GM23248 (cell line): ENCODE results near the gene RPS15. TPM values are rescaled to one million over a fixed set of nuclear protein-coding genes. Genes with fewer than 3 reads are reported as not detected.
A peak's percentile ranks its signal among the peaks of the same experiment; 100 is the strongest.
"Not testable (repeated sequence)": the region's sequence is repeated elsewhere in the genome, so short reads cannot be mapped to it uniquely, and the experiment has no call there.

ENCODE experiments used
- DNase-seq: peaks from one replicate; pipeline ENCODE4 v3.0.0-alpha.2; 2015
- H2AFZ ChIP-seq: fragments of 200-600 bp; sonication (generic); 2 replicates; pipeline ENCODE4 v1.6.1; 2016; ENCODE audit warnings: antibody characterized with exemption
- H3F3A ChIP-seq: fragments of 200-600 bp; sonication (generic); 2 replicates; pipeline ENCODE4 v1.6.1; 2016; ENCODE audit warnings: mild to moderate bottlenecking, antibody characterized with exemption, mixed run types; ENCODE audit not compliant: insufficient read depth
- H3K27ac ChIP-seq: fragments of 200-600 bp; sonication (generic); 2 replicates; pipeline ENCODE4 v1.5.1; 2016; ENCODE audit warnings: mild to moderate bottlenecking
- H3K27me3 ChIP-seq: fragments of 200-600 bp; sonication (generic); replicated peaks from 2 replicates; pipeline ENCODE4 v1.6.1; 2016; ENCODE audit warnings: mild to moderate bottlenecking; ENCODE audit not compliant: insufficient read depth
- H3K36me3 ChIP-seq: fragments of 200-600 bp; sonication (generic); 2 replicates; pipeline ENCODE4 v1.6.1; 2016; ENCODE audit warnings: low read depth, mild to moderate bottlenecking
- H3K4me1 ChIP-seq: fragments of 200-600 bp; sonication (generic); 2 replicates; pipeline ENCODE4 v1.6.1; 2016; ENCODE audit warnings: mild to moderate bottlenecking; ENCODE audit not compliant: insufficient read depth
- H3K4me2 ChIP-seq: fragments of 200-600 bp; sonication (generic); one replicate; pipeline ENCODE4 v1.6.1; 2016; ENCODE audit warnings: mild to moderate bottlenecking; ENCODE audit not compliant: unreplicated experiment
- H3K4me3 ChIP-seq: fragments of 200-600 bp; sonication (generic); 2 replicates; pipeline ENCODE4 v1.5.1; 2016; ENCODE audit warnings: mild to moderate bottlenecking
- H3K79me2 ChIP-seq: fragments of 200-600 bp; sonication (generic); 2 replicates; pipeline ENCODE4 v1.6.1; 2016; ENCODE audit warnings: mild to moderate bottlenecking; ENCODE audit not compliant: insufficient read depth
- H3K9ac ChIP-seq: fragments of 200-600 bp; sonication (generic); 2 replicates; pipeline ENCODE4 v1.6.1; 2016; ENCODE audit warnings: mild to moderate bottlenecking
- H3K9me2 ChIP-seq: fragments of 200-600 bp; sonication (generic); 2 replicates; pipeline ENCODE4 v1.6.1; 2016; ENCODE audit warnings: mixed run types, mild to moderate bottlenecking, moderate library complexity; ENCODE audit not compliant: insufficient read depth
- H3K9me3 ChIP-seq: fragments of 200-600 bp; sonication (generic); one replicate; pipeline ENCODE4 v1.6.1; 2017; ENCODE audit warnings: low read depth
- H4K20me1 ChIP-seq: fragments of 200-600 bp; sonication (generic); 2 replicates; pipeline ENCODE4 v1.6.0; 2016; ENCODE audit not compliant: insufficient read depth
- EZH2 ChIP-seq: fragments of 200-600 bp; sonication (generic); IDR thresholded peaks from 2 replicates; pipeline ENCODE4 v1.6.1; 2018; ENCODE audit warnings: antibody characterized with exemption, mild to moderate bottlenecking; ENCODE audit not compliant: insufficient read depth, poor library complexity, severe bottlenecking
- EZH2phosphoT487 ChIP-seq: fragments of 200-600 bp; sonication (generic); IDR thresholded peaks from 2 replicates; pipeline ENCODE4 v1.6.1; 2018; ENCODE audit warnings: antibody characterized with exemption, moderate library complexity, mild to moderate bottlenecking, low read depth; ENCODE audit not compliant: insufficient read depth
- WGBS, 2 experiments: methylation state at CpG; one replicate each; pipeline ENCODE4 v1.1.6; 2015 to 2017; ENCODE audit warnings: low lambda C conversion rate in 2 of 2, low coverage in 1 of 2; ENCODE audit errors: missing lambda C conversion rate in 2 of 2; 5-methylcytosine and 5-hydroxymethylcytosine counted together
- in situ Hi-C: fragments of 300-500 bp; cut with MboI; formaldehyde crosslinking; loops from 2 replicates; pipeline ENCODE4 v1.15.0; 2020
- polyA plus RNA-seq: library from polyadenylated mRNA; unstranded; fragments of >200 nt; fragmentation: Nextera tagmentation; extraction: Ambion mirVana; gene quantifications from 2 replicates; pipeline ENCODE4 v1.2.1, GENCODE V29; 2016
- total RNA-seq: library from RNA; depleted of rRNA; stranded (reverse); fragments of >200 nt; shearing (Covaris generic); gene quantifications from 2 replicates; pipeline ENCODE4 v1.2.3, GENCODE V29; 2014

The RPS15 gene
- total and polyA plus RNA-seq, 2 experiments from 2014 or later, result 921 to 1,289 TPM

GRCh38 chr19:1474011-1474764 lies 36.0 kb downstream of the RPS15 start:
- no peaks in the 10 kb centered on the region; the same call in 1 of the 2 replicates for H3K27me3 ChIP-seq
- H3K9me2 ChIP-seq, result no peaks in the 10 kb centered on the region
- peak; percentile 69 for DNase-seq
- no peaks in the 10 kb centered on the region for H3K9me3 ChIP-seq
- no peaks in the 10 kb centered on the region for H3K4me1 ChIP-seq
- no peak overlapping the region for H3K4me3 ChIP-seq
- no peaks in the 10 kb centered on the region for H3K36me3 ChIP-seq
- no peak overlapping the region for H3K4me2 ChIP-seq
- peaks cover 28% of the 10 kb centered on the region for H3K79me2 ChIP-seq
- in situ Hi-C loops, result no loop called here
- H4K20me1 ChIP-seq, result no peaks in the 10 kb centered on the region
- H3K9ac ChIP-seq, result no peak overlapping the region
- H3K27ac ChIP-seq, result no peak overlapping the region
- no peak for TF ChIP-seq EZH2phosphoT487
- TF ChIP-seq EZH2, result no peak
- 59 to 67% methylated on average over 30 to 31 of the region's 31 CpGs for WGBS, 2 experiments
- H2AFZ ChIP-seq, result no peak overlapping the region
- no peaks in the 10 kb centered on the region for H3F3A ChIP-seq

- H3K9me2 ChIP-seq, result no peaks in the 10 kb centered on the region
- H3K79me2 ChIP-seq, result peaks cover 28% of the 10 kb centered on the region
- 87 to 88% methylated on average over 24 of the region's 26 CpGs for WGBS, 2 experiments
- no peak overlapping the region for H3K4me3 ChIP-seq
- H2AFZ ChIP-seq, result no peak overlapping the region
- no peak for DNase-seq
- no peak overlapping the region for H3K4me2 ChIP-seq
- no peak overlapping the region for H3K27ac ChIP-seq
- no peak for TF ChIP-seq EZH2
- TF ChIP-seq EZH2phosphoT487, result no peak
- no peaks in the 10 kb centered on the region for H4K20me1 ChIP-seq
- no peaks in the 10 kb centered on the region for H3F3A ChIP-seq
- no peaks in the 10 kb centered on the region for H3K4me1 ChIP-seq
- in situ Hi-C loops, result no loop called here
- no peak overlapping the region for H3K9ac ChIP-seq
- H3K36me3 ChIP-seq, result no peaks in the 10 kb centered on the region
- no peaks in the 10 kb centered on the region; the same call in 1 of the 2 replicates for H3K27me3 ChIP-seq
- no peaks in the 10 kb centered on the region for H3K9me3 ChIP-seq
These were observed 36.7 kb downstream of the RPS15 start for GRCh38 chr19:1474765-1475351.

GRCh38 chr19:1475751-1476437 lies 37.7 kb downstream of the RPS15 start:
- Histone ChIP-seq H3K27ac (no peak overlapping the region), H3K27me3 (no peaks in the 10 kb centered on the region; the same call in 1 of the 2 replicates), H3K9ac (no peak overlapping the region), H3K79me2 (peaks cover 28% of the 10 kb centered on the region), H3K4me3 (no peak overlapping the region), H3K4me2 (no peak overlapping the region), H3K9me2 (no peaks in the 10 kb centered on the region), H4K20me1 (no peaks in the 10 kb centered on the region), H2AFZ (no peak overlapping the region), H3K36me3 (no peaks in the 10 kb centered on the region), H3F3A (no peaks in the 10 kb centered on the region), H3K4me1 (no peaks in the 10 kb centered on the region), H3K9me3 (no peaks in the 10 kb centered on the region)
- TF ChIP-seq EZH2 (no peak), EZH2phosphoT487 (no peak)
- in situ Hi-C loops, result no loop called here
- WGBS, 2 experiments, result 91 to 92% methylated on average over 26 to 31 of the region's 31 CpGs
- no peak for DNase-seq

GRCh38 chr19:1477056-1477455 lies 38.9 kb downstream of the RPS15 start:
- H3K4me3 ChIP-seq, in situ Hi-C loops: not testable (repeated sequence)

More at GRCh38 chr19:1477056-1477455, 38.9 kb downstream of the RPS15 start:
- H3K9ac ChIP-seq, H3K4me1 ChIP-seq, H3K36me3 ChIP-seq, H3K27ac ChIP-seq, H3K4me2 ChIP-seq, H2AFZ ChIP-seq, H4K20me1 ChIP-seq, H3K9me3 ChIP-seq, H3F3A ChIP-seq, H3K27me3 ChIP-seq, H3K9me2 ChIP-seq, DNase-seq: not testable (repeated sequence)
- WGBS, 2 experiments, result 91 to 94% methylated on average over 9 of the region's 9 CpGs
- peaks cover 28% of the 10 kb centered on the region for H3K79me2 ChIP-seq
